Heart left ventricle (tissue), 16 donors: ENCODE measurements around the gene CAV3. TPM values are rescaled to one million over a fixed set of nuclear protein-coding genes. Genes with fewer than 3 reads are reported as not detected.

Source experiments
- ATAC-seq, 4 donors: fragments of 200-7000 bp; cut with Tn5 transposase; one replicate each; pipeline ENCODE4 v1.9.1; 2020 to 2022; ENCODE audit warnings: moderate library complexity in 4 of 4, mild to moderate bottlenecking in 3 of 4, moderate number of reproducible peaks in 1 of 4
- DNase-seq, 5 donors: peaks; one replicate each; pipeline ENCODE4 v3.0.0-alpha.2; 2020
- H3K27ac ChIP-seq, 12 donors: fragments of 200-600 bp; sonication (generic) in 4 of 12; one replicate each; pipeline versions ENCODE4 v1.5.0 to v1.8.0; 2016 to 2022; ENCODE audit warnings: mild to moderate bottlenecking in 2 of 12
- H3K27me3 ChIP-seq, 9 donors: fragments of 200-600 bp; sonication (generic) in 2 of 9; one replicate each; pipeline versions ENCODE4 v1.5.1 to v1.8.0; 2016 to 2022; ENCODE audit warnings: mild to moderate bottlenecking in 3 of 9
- H3K36me3 ChIP-seq, 9 donors: fragments of 200-600 bp; sonication (generic) in 2 of 9; one replicate each; pipeline versions ENCODE4 v1.5.0 to v1.8.0; 2018 to 2022; ENCODE audit warnings: mild to moderate bottlenecking in 2 of 9
- H3K4me1 ChIP-seq, 12 donors: fragments of 200-600 bp; sonication (generic) in 4 of 12; one replicate each; pipeline versions ENCODE4 v1.5.0 to v1.8.0; 2016 to 2022; ENCODE audit warnings: mild to moderate bottlenecking in 3 of 12
- H3K4me3 ChIP-seq, 12 donors: fragments of 200-600 bp; sonication (generic) in 4 of 12; one replicate each; pipeline versions ENCODE4 v1.5.0 to v1.8.0; 2017 to 2022; ENCODE audit warnings: mild to moderate bottlenecking in 9 of 12, moderate library complexity in 4 of 12
- H3K9me3 ChIP-seq, 12 donors: fragments of 200-600 bp; sonication (generic) in 4 of 12; one replicate each; pipeline versions ENCODE4 v1.5.0 to v1.8.0; 2016 to 2022; ENCODE audit warnings: mild to moderate bottlenecking in 1 of 12
- POLR2A ChIP-seq, 2 donors: fragments of 450-650 bp; IDR thresholded peaks; one replicate each; pipeline ENCODE4 v1.6.1; 2017; ENCODE audit warnings: antibody characterized with exemption in 2 of 2, mild to moderate bottlenecking in 2 of 2, moderate library complexity in 2 of 2
- WGBS, 4 donors: extraction: QIAGEN DNeasy Blood & Tissue Kit in 2 of 4; methylation state at CpG; one replicate each; pipeline versions ENCODE4 v1.1.5 to v1.1.7; 2013 to 2018; 5-methylcytosine and 5-hydroxymethylcytosine counted together
- intact Hi-C, 10 donors: fragments of 100-400 bp; cut with DNase I; formaldehyde crosslinking; loops; one replicate each; pipeline versions ENCODE4 v1.11.1 to v1.14.2; 2022
- polyA plus RNA-seq, 2 donors: library from polyadenylated mRNA; stranded (reverse); fragments of 200-250 nt; gene quantifications; one replicate each; pipeline ENCODE4 v1.2.3, GENCODE V29; 2013
- total RNA-seq, 9 donors: library from RNA; depleted of rRNA in 2 of 9; stranded (reverse); fragments of >200 nt in 2 of 9; fragmentation: NEBNext Ultra II Directional in 3 of 9; extraction: Animal tissue kit (Norgen Biotek cat#: 25700) in 3 of 9; gene quantifications; one replicate each; pipeline versions ENCODE4 v1.1.0 to v1.2.4, GENCODE V29; 2016 to 2023
- TF ChIP-seq, protein P1 (sequence below), 12 donors: fragments of 200-600 bp; sonication (generic) in 4 of 12; IDR thresholded peaks; one replicate each; pipeline versions ENCODE4 v1.5.0 to v1.8.0; 2018 to 2022; ENCODE audit warnings: antibody characterized with exemption in 12 of 12, mild to moderate bottlenecking in 5 of 12
- donor health status: ischemic (EF 13 %, LVEDD 7.1; RV severe dilation, severe dysfunction).
- donor health status: healthy with polysubstance abuse.
- donor health status: DM: no; HTN: yes; CAD: no.
- donor health status: DM: no; HTN: no; CAD: no.
- donor health status: ischemic (EF 25% LVEDD 6.9; RV normal size, moderate dysfunction).
- donor health status: ischemic (EF 25% LVEDD 5.7; RV mildly dilated, moderate dysfunction).
- donor health status: healthy.
- donor health status: DM: yes; HTN: yes; CAD: no.
- donor health status: ischemic (EF 35%, LVEDD 5.7; RV mildly dilated, moderate dysfunction).
- donor health status: nonischemic (EF 11% LVEDD 7.7; RV severe dilation, severe dysfunction).
- donor health status: DM: yes; HTN: yes; CAD: no.
- donor health status: PGD.
- donor health status: ischemic (EF 29% LVEDD 5.4; RV normal size, mild dysfunction).
- donor health status: nonischemic (EF 23%, LVEDD 6.1; RV moderate dilation, normal function).

CAV3 gene
- total and polyA plus RNA-seq, 11 donors, result 17.4 to 37.8 (median 28.3) TPM

DNA sequence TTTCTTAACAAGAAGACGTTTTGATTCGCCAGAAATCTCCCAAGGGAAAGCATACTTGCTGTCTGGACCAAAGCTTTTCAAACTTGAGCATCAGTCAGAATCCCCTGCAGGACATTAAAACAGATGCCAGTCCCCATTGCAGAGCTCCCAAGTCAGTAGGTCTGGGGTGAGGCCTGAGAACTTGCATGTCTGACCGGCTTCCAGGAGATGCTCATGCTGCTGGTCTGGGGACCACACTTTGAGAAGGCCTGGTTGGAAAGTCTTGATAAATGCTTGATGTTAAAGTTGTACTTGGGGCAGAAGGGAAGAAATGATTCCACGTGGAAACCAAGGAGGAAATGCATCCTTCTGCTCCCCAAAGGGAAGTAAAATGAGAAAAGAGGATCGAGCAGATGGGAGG, 24.3 kb upstream of the CAV3 start:
- ATAC-seq, result no peak
- WGBS, 4 donors, result 62 to 70% (median 64%) methylated on average over 5 of the region's 5 CpGs
- H3K9me3 ChIP-seq, result peaks cover 0 to 14% (median 0%) of the 10 kb centered on the region in 12 donors
- no peaks in the 10 kb centered on the region for H3K27me3 ChIP-seq
- peaks cover 0 to 5% (median 0%) of the 10 kb centered on the region in 12 donors for H3K4me1 ChIP-seq
- DNase-seq, result no peak
- TF ChIP-seq, protein P1, sequence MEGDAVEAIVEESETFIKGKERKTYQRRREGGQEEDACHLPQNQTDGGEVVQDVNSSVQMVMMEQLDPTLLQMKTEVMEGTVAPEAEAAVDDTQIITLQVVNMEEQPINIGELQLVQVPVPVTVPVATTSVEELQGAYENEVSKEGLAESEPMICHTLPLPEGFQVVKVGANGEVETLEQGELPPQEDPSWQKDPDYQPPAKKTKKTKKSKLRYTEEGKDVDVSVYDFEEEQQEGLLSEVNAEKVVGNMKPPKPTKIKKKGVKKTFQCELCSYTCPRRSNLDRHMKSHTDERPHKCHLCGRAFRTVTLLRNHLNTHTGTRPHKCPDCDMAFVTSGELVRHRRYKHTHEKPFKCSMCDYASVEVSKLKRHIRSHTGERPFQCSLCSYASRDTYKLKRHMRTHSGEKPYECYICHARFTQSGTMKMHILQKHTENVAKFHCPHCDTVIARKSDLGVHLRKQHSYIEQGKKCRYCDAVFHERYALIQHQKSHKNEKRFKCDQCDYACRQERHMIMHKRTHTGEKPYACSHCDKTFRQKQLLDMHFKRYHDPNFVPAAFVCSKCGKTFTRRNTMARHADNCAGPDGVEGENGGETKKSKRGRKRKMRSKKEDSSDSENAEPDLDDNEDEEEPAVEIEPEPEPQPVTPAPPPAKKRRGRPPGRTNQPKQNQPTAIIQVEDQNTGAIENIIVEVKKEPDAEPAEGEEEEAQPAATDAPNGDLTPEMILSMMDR (IDR thresholded peaks at IDR 0.05), result no peak
- TF ChIP-seq POLR2A (IDR thresholded peaks at IDR 0.05), result no peak
- no peak overlapping the region for H3K27ac ChIP-seq
- intact Hi-C loops, result no loop called here
- no peak overlapping the region for H3K4me3 ChIP-seq
- no peaks in the 10 kb centered on the region for H3K36me3 ChIP-seq

- intact Hi-C loops, result no loop called here
- Histone ChIP-seq H3K27ac (no peak overlapping the region), H3K9me3 (peaks cover 0 to 11% (median 0%) of the 10 kb centered on the region in 12 donors), H3K4me3 (no peak overlapping the region), H3K36me3 (no peaks in the 10 kb centered on the region), H3K4me1 (peaks cover 0 to 5% (median 0%) of the 10 kb centered on the region in 12 donors), H3K27me3 (no peaks in the 10 kb centered on the region)
- TF ChIP-seq, protein P1 (IDR thresholded peaks at IDR 0.05), result no peak
- WGBS, 4 donors, result 81 to 86% (median 84%) methylated on average over 7 to 8 of the region's 8 CpGs
- no peak for DNase-seq
- no peak for ATAC-seq
Measured at GRCh38 chr3:8709801-8710507, 23.6 kb upstream of the CAV3 start.

DNA sequence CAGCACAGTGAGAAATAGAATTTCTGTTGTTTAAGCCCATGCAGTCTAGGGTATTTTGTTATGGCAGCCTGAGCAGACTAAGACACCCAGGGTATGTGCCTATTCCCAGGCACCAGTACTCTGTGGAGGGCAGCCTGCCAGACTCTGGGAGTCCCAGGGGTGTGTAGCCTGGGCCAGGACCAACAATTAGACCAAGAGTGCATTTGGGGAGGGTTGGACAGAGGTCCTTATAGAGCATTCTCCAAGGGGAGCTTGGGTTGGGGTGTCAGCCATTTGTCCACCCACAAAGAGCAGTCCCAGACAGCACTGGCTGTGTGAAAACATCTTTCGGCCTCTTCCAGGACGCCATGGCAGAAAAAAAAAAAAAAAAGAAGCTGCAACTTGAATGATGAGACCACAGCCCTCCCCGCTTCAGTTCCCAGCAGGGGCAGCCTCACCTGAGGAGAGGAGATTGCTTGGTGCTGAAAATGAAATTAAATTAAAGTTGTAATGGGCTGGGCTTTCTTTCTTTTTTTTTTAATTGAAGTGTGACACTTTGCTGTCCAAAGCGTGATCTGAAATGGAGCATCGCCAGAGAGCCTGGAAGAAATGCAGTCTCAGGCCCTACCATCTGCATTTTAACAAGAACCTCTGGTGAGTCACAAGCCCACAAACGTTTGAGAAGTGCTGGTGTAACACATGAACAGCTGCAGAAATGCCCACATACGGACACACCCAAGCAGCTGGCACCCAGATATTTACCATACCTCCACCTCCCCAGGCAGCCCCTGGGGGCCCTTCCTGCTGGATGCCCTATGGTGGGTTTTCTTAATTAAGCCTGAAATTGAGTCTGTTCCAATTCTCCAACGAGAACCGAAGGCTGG, 21.3 kb upstream of the CAV3 start:
- Histone ChIP-seq H3K4me1 (peaks cover 0 to 5% (median 0%) of the 10 kb centered on the region in 12 donors), H3K27ac (no peak overlapping the region), H3K9me3 (no peaks in the 10 kb centered on the region), H3K36me3 (no peaks in the 10 kb centered on the region), H3K4me3 (no peak overlapping the region), H3K27me3 (no peaks in the 10 kb centered on the region)
- ATAC-seq (peak in 1 of 4 donors; percentile 38), DNase-seq (peak in 1 of 5 donors; percentile 30)
- TF ChIP-seq, protein P1 (IDR thresholded peaks at IDR 0.05), result no peak
- TF ChIP-seq POLR2A (IDR thresholded peaks at IDR 0.05), result no peak
- intact Hi-C loops, result no loop called here
- WGBS, 4 donors, result 57 to 71% (median 62%) methylated on average over 9 of the region's 9 CpGs

- H3K27ac ChIP-seq, result no peak overlapping the region
- intact Hi-C loops, result no loop called here
- H3K36me3 ChIP-seq, result no peaks in the 10 kb centered on the region
- no peaks in the 10 kb centered on the region for H3K9me3 ChIP-seq
- peaks cover 0 to 5% (median 0%) of the 10 kb centered on the region in 12 donors for H3K4me1 ChIP-seq
- H3K4me3 ChIP-seq, result no peak overlapping the region
- TF ChIP-seq, protein P1 (IDR thresholded peaks at IDR 0.05), result no peak
- TF ChIP-seq POLR2A (IDR thresholded peaks at IDR 0.05), result no peak
- DNase-seq (no peak), ATAC-seq (no peak)
- 78 to 88% (median 85%) methylated on average over 2 of the region's 2 CpGs for WGBS, 4 donors
- H3K27me3 ChIP-seq, result no peaks in the 10 kb centered on the region
Measured at GRCh38 chr3:8712908-8713255, 20.7 kb upstream of the CAV3 start.
